CD4-positive, alpha-beta T cell treated with Interleukin-2 at 100 ng/mL for 4 hours (primary cell): ENCODE results near the gene KNOP1.
A peak's percentile ranks its signal among the peaks of the same experiment; 100 is the strongest.

Source experiments
- DNase-seq: peaks from one replicate; pipeline ENCODE4 v3.0.0-alpha.2; 2020; ENCODE audit warnings: low spot score

The KNOP1 gene

DNA sequence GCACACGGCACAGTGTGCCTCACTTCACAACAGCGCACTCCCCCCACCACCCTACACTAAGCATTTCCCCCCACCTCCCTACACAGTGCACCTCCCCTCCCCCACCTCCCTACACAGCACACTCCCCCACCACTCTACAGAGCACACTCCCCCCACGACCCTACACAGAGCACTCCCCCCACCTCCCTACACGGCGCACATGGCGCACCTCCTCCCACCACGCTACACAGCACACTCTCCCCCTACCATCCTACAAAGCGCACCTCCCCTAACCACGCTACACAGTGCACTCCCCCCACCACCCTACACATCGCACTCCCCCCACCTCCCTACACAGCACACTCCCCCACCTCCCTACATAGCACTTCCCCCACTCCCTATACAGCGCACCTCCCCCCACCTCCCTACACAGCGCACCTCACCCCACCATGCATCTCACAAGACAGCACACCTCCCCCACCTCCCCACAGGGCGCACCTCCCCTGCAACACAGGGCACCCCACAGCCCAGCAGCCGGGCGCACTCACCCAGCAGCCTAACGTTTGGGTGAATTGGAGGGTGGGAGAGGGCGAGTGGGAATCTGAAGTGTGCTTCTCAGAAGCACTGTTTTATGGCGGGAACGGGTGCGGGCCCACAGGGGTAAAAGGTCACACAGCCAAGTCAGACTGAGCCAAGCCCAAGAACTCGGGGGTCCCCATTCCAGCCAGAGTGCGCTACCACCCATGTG lies 10.3 kb downstream of the KNOP1 start:
- DNase-seq, result no peak

DNA sequence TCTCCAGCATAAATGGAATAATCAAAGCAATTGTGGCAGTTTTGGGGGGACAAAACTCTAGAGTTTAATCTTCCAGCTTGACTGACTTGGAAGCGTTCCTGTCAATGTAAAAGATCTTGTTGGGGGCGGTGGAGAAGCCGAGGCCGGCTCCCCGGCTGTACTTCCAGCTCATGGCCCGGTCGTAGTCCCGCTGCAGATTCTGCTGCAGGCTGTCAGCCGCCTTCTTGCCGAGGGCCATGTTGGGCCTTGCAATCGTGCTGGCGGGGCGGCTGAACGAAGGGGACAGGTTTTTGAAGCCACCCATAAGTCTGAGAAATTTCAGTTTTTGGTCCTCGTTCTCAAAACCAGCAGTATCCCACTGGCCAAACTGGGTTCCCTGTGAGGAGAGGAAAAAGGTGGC lies 11.2 kb downstream of the KNOP1 start:
- DNase-seq, result no peak

DNA sequence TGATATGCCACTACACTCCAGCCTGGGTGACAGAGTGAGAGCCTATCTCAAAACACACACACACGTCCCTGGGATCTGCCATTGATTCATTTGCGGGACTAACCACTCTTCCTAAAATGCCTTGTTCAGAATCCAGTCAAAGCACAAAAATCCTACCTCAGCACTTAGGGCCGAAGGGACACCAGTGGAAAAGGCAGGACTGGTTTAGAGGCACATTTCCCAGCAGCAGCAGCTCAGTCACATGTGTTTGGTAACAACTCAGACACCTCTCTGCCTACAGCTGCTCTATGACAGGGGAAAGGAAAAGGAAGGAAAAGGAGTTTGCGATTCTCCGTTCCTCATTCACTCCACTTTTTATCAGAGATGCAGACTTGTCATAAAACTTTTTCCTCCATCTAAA lies 12.2 kb downstream of the KNOP1 start:
- no peak for DNase-seq

DNA sequence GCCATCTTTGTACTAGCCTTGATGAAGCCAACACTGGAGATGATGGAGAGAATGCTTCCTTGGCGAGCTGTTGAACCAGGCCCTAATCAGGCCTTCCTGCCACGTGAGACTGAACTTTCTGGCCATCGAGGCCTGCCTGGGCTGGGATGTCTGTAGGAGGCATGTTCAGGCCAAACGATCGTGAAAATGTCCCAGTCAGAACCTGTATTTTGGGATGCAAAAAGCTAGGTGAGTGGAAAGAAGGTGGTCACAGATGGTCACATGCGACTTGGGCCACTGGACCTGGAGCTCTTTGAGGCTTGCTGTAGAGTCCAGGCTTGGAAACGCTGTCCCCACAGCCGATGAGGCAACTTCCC lies 12.9 kb downstream of the KNOP1 start:
- DNase-seq, result no peak

DNA sequence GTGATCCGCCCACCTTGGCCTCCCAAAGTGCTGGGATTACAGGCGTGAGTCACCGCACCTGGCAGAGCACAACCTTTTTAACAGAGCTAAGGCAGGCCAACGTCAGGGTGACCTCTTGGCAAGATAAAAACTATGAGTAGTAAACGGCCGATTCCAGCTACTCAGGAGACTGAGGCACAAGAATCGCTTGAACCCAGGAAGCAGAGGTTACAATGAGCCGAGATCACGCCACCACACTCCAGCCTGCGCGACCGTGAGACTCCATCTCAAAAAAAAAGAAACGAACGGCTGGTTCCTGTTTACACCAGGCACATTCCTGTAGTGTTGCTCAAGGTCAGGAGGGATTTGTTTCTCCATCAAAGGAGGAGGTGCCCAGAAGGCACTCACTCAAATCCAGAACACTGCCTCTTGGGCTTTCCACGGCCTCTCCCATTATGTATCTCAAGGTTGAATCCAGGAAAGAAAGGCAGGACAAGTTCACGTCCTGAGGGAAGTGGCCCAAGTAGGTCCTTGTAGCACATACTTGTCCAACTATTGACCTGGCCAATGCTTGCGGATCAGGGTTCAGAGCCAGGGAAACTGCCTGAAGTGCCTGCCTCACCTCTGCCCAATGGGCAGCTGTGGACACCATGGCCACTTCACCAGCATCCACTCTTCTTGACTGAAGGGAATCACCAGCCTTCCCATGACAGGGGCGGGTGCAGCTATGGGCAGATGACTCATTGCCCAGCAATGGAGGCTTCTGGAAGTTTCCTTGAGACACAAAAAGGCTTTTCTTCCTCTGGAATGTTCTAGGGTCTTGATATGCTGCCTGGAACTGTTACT lies 13.5 kb downstream of the KNOP1 start:
- DNase-seq, result no peak

DNA sequence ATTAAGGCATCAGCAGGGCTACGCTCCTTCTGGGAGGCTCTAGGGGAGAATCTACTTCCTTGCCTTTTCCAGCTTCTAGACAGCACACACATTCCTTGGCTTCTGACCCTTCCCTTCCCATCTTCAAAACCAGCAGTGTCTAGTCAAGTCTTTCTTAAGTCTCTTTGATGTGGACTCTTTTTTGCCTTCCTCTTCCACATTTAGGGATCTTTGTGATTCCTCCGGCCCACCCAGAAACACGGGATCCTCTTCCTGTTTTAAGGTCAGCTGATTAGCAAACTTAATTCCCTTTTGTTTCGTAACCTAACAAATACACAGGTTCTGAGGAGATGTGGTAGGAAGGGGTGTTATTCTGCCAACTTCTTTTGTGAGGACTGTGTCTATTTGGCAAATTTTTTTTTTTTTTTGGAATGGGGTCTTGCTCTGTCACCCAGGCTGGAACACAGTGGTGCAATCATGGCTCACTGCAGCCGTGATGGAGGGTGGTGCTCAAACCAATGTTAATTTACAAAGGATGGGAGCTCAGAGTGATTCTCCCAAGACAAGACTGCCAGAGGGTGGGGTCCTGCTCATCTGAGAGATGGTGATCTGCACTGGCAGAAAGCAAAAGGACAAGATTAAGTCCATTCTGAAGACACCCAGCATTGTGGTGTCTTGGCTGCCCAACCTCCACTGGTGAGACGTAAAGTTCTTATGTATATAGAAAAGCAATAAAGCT lies 14.7 kb downstream of the KNOP1 start:
- no peak for DNase-seq

DNA sequence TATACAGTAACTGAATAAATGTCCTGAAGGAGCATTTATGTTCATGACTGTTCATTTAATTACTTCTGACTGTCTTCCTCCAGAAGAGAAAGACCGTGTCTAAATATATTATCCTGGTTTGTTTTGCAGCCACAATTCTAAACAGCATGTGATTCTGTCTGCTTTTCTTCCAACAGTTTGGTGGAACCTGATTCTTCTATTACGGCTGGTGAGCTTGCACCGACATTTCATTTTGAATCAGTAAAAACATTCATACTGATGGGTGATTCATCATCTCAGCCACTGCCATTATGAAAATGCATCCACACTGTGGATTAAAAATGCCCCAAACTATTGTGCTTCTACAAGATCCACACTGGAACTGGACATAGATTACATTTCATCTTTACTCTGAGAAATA lies 16.9 kb downstream of the KNOP1 start:
- DNase-seq, result no peak

DNA sequence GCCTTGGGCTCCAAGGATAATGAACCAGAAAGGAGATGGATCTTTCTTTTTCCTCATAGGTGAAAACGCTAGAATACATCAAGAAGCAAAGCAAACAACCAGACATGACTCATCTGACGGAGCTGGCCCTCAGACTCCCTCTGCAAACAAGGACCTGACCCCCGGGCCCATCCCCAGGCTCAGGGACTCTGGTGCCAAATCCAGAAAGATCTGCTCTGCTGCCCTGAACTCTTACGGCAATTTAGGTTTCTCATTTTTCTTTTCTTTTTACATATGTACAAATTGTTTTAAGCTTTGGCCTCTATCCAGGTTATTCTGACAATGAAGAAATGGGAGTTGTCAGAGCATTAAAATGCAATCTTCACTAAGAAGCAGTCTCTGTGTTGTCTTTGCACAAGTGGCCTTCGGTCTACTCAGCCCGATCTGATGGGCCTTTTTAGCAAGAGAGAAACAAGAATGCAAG lies 17.7 kb downstream of the KNOP1 start:
- no peak for DNase-seq

DNA sequence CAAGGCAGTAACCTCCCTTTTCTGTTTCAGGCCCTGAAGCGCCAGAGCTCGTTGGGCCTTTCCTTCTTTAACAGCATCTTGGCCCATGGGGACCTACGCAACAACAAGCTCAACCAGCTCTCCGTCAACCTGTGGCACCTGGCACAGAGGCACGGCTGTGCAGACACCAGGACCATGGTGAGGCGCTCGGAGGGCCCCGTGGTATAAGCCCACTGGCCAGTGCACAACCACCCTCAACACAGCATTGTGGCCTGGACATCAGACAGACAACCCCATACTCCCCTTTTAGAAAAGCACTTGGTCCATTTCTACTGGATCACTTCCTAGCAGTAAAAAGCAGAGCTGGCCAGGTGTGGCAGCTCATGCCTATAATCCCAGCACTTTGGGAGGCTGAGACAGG lies 18.6 kb downstream of the KNOP1 start:
- no peak for DNase-seq

DNA sequence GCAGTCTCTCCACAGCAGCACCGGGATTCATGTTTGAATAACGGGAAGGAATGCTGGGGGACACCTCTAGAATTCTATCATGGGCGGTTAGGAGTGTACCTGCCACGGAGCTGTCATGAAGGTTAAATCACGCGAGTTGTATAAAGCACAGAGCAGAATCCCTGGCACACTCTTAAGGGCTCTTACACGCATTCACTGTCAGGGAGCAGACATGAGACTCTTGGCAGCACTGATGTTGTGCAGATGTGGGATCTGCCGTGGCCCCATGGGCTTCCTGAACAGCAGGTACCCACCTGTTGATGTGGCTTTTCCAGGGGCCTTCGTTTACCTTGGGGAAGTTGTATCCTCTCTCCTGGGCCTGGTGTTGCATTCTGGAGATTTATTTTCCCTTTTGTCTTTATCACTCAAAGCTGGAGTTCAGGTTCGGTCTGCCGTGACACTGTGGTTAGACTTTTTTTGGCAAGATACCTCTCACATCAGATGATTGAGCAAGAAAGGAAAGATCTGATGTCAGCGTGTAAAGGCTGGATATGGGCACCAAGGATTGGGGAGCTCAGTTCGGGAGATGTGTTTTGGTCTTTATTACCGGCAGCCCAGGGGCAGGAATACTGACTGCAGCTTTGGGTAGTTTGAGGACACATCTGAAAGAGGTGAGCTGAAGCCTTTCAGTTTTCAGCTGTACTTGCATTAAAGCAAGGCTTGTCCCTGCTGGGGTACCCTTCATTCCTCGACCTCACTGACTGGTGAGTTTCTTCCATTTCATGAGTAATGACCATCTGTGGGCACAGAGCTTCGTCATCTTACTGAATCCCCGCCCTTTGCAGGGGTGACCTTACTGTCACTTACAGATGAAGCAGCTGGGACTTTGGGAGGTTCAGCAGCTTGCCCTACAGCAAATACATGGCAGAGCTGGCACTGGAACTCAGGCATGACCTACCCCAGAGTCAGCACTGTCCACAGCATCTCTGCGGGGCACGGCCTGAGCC lies 19.3 kb downstream of the KNOP1 start:
- DNase-seq, result no peak

DNA sequence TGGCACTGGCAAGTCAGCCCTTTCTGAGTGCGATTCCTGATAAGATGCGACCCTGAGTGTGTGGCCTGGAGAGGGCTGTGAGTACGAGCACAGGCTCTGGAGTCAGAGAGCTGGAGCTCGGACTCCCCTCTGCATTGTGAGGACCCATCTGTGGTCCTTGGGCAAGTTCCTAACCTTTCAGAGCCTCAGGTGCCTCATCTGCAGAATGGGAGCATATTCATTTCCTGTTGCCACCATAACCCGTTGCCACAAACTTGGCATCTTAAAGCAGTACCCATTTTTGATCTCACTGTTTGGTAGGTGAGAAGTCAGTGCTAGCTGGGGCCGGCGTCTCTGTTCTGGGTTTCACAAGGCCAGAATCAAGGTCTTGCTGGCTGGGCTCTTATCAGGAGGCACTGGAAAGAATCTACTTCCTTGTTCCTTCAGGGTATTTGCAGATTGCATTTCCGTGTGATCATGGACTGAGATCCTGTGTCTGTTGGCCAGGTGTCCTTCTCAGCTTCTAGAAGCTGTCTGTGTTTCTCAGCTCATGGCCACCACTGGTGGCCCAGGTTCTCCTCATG lies 20.2 kb downstream of the KNOP1 start:
- DNase-seq, result no peak

DNA sequence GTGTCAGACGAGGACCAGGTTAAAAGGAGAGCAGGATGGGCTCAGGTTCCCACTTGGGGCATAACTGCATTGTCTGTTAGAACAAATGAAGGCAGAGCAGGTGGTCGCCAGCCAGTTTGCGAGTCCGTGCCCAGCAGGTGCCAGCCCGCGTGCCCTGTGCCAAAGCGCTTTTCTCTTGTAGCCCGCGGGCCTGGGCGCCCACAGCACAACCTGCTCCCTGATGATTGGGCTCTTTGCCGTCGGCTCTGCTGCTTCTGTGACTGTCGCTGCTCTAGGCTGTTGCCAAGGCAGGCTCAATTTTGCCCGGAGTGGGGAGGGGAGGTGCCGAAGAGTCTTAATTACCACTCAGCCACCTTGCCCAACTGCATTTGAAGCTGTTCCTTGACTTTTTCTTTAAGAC lies 21.1 kb downstream of the KNOP1 start:
- no peak for DNase-seq

DNA sequence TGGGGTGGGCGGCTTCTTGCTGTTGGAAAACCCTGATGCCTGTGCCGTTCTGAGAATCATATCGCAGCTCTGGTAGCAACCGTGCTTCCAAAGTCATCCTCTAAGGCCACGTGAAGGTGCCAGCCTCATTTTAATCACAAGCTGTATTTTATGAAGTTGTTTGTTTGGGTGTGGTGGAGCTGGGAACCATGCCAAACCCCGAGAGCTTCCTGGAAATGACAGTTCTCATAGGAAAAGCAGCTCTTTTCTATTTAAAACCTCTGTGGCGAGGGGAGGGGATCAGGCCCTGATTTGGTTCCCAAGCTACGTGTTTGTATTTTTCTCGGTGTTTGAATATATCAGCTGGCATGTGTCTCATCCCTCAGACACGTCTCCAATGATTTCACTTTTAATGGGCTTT lies 21.7 kb downstream of the KNOP1 start:
- peak; percentile 92 for DNase-seq

DNA sequence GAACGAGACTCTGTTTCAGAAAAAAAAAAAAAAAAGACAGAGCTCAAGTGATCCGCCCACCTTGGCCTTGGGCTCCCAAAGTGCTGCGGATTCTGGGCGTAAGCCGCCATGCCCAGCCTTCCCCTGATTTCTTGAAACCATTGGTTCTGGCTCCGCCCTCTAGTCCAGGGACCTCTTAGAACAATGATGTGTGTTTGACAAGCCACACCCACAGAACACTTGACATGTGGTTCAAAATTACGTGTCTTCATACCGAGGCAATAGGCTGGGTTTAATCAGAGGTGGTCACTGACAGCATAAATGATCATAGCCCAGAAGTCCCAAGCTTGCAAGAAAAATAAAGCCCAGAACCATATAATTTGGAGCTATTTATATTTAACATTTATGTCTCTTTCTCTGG lies 23.0 kb downstream of the KNOP1 start:
- no peak for DNase-seq

DNA sequence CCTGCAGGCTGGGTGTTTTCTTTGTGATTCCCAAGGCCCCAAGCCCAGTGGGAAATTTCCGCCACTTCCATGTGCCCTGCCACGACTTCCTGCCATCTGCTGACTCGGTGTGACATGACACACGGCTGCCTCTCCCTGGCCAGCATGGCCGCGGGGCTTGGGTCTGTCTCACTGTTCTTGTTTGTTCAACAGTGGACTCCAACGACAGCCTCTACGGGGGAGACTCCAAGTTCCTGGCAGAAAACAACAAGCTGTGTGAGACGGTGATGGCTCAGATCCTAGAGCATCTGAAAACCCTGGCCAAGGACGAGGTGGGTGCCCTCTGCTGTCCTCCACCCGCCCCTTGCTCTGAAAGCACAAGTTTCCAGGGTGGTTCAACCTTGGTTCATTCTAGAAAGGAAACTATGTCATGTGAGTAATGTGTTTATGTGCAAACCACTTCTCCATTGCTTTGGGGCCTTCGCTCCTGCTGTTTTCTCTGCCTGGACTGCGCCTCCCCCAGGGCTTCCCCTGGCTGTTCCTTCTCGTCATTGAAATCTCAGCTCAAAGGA lies 26.8 kb downstream of the KNOP1 start:
- no peak for DNase-seq

DNA sequence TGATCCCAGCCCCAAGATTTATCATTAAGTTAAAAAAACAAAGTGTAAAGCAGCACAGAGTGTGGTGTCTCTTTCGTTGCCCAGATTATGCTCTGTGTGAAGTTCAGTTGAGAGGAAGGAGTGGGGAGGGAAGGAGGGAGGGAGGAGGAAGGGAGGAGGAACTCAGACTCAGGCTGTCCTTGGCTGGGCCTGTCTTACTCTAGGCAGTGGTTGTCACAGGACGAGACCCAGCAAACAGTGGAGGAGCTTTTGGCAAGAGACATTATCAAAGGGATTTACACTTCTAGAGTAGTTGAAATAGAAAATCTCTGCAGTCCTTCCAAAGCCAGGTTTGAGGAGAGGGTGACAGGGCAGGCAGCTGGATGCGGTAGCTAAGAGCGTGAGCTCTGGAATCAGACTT lies 27.8 kb downstream of the KNOP1 start:
- no peak for DNase-seq

DNA sequence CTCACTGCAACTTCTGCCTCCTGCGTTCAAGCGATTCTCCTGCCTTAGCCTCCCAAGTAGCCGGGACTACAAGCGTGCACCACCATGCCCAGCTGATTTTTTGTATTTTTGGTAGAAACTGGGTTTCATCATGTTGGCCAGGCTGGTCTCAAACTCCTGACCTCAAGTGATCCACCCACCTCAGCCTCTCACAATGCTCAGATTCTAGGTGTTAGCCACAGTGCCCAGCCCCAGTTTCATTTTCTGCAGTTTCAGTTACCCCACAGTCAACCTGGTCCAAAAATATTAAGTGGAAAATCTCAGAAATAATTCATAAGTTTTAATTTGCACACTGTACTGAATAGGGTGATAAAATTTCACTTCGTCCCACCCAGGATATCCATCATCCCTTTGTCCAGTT lies 28.7 kb downstream of the KNOP1 start:
- DNase-seq, result no peak

DNA sequence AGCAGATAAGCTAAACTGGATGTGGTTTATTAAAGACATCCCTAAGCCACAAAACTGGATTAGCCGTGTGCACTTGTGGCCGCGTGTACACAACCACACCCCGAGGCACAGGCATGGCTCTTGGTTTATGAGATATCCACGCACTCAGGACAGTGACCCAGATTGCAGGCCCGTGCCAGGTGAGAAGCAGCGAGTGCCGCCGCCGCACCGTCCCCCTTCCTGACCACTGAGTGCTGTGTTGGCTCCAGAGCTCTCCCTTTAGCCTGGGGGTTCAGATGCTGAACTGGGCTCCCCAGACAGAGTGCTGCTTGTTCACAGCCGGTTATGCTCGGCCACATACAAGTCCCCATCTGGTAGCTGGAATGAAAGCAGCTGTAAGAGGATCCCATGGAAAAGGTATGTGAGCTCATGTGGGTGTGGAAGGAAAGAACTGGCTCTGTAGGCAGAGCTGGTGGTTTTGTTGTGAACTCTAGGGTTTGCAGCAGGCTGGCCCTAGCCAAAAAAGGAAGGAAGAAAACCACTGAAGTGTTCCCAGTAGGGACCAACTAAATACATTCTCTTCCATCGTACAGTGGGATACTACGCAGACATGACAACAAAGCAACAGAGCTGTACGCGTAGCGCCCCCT lies 29.5 kb downstream of the KNOP1 start:
- no peak for DNase-seq

DNA sequence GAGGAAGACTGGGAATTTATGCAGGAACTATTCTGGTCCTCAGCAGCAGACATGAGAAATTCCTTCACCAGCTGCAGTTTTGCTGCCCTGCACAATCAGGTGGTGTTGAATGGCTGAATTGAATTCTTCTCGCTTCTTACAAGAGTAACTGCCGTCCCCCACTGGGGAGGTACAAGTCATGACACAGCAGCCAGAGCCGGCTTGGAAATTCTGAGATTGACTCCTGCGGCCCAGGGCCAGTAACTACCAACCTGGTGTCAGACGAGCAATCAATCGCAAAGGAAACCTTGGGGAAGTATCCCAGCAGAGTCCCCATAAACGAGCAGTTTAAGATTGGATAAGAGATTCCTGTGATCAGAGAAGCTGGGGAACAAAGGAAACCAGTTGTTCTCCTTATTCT lies 30.7 kb downstream of the KNOP1 start:
- DNase-seq, result no peak

DNA sequence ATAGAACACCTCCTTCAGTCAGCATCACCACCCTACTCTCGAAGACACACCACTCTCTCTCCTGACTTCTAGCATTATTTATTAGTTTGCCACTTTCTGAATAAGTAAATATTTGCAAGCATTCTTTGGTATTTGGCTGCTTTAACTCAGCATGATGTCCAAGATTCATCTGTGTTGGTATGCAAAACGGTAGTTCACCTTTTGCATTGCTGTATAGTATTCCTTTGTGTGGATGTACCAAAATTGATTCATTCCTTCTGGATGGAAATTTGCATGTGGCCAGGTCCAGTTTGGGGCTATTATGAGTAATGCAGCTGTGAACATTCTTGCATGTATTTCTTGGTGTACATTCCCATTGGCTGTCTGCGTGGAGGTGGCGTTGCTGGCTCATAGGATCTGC lies 32.9 kb downstream of the KNOP1 start:
- no peak for DNase-seq
